Measurements from ENCODE around the gene FAM20B.

Gene FAM20B

DNA sequence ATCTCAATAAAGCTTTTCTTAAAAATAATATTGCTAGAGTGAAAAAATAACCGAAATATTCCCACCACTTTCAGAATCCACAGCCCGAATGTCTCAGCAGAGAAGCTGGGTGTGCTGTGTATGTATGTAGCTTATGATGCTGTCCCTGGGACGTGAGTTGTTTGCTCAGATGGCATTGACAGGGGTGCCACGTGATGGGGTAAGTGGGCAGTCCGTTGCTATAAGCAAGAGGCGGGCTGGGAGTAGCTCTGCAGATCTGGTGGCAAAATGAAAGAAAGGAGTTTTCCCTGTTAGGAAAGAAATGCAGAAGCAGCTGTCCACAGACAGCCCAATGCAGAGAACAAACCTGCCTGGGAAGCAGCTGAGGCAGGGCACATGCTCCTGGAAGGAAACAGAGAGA is 3.8 kb upstream of the FAM20B start:
- Histone ChIP-seq H3K36me3 (ENCODE audit: control insufficient read depth, insufficient read depth, low read length) (no peaks in the 10 kb centered on the region), H3K4me3 (ENCODE audit: insufficient read depth, low read depth, low read length, poor library complexity, severe bottlenecking) (no peak overlapping the region), H3K9me3 (ENCODE audit: control insufficient read depth, low read length) (no peaks in the 10 kb centered on the region), H3K4me1 (ENCODE audit: control insufficient read depth, insufficient read depth, low read length, poor library complexity, severe bottlenecking) (peaks cover 6% of the 10 kb centered on the region), H3K27ac (ENCODE audit: insufficient read depth, low read length, poor library complexity, severe bottlenecking) (no peak overlapping the region), H3K27me3 (replicated peaks; ENCODE audit: control insufficient read depth, insufficient read depth, low read length, poor library complexity, severe bottlenecking) (no peaks in the 10 kb centered on the region)
- DNase-seq, result no peak

DNA sequence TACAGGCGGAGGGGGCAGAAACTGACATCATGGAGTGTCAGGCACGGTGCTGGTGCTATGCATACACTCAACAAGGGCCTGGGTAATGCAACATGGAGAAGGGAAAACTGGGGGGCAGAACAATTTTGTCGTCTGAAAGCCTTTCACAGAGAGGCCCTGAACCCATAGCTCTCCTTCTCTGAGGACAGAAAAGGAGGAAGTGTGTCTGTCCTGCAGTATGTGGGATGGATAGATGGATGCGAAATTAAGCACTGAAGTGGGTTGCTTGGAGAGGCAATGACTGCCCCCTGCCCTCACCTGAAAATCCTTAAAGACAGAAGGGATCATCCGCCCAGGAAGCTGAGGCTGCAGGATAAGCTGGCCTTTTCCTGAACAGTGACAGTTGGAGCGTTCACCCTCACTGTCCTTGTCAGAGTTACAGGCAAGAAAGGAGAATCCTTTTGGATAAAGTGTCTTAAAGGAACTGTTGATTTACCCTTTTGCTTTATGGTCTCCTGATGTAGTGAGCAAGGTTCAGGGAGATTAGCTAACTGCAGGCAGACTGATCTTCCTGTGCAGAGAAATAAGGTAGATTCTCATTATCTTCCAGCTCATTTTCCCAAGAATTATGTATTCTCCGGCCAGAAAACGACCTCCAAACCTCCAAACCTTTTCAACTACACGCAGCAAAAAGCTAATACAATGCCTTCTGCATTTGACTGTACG is 1.6 kb upstream of the FAM20B start:
- Histone ChIP-seq H3K27me3 (replicated peaks; ENCODE audit: control insufficient read depth, insufficient read depth, low read length, poor library complexity, severe bottlenecking) (no peaks in the 10 kb centered on the region), H3K4me1 (ENCODE audit: control insufficient read depth, insufficient read depth, low read length, poor library complexity, severe bottlenecking) (peaks cover 9% of the 10 kb centered on the region), H3K9me3 (ENCODE audit: control insufficient read depth, low read length) (no peaks in the 10 kb centered on the region), H3K4me3 (ENCODE audit: insufficient read depth, low read depth, low read length, poor library complexity, severe bottlenecking) (no peak overlapping the region), H3K36me3 (ENCODE audit: control insufficient read depth, insufficient read depth, low read length) (no peaks in the 10 kb centered on the region), H3K27ac (ENCODE audit: insufficient read depth, low read length, poor library complexity, severe bottlenecking) (no peak overlapping the region)
- no peak for DNase-seq

DNA sequence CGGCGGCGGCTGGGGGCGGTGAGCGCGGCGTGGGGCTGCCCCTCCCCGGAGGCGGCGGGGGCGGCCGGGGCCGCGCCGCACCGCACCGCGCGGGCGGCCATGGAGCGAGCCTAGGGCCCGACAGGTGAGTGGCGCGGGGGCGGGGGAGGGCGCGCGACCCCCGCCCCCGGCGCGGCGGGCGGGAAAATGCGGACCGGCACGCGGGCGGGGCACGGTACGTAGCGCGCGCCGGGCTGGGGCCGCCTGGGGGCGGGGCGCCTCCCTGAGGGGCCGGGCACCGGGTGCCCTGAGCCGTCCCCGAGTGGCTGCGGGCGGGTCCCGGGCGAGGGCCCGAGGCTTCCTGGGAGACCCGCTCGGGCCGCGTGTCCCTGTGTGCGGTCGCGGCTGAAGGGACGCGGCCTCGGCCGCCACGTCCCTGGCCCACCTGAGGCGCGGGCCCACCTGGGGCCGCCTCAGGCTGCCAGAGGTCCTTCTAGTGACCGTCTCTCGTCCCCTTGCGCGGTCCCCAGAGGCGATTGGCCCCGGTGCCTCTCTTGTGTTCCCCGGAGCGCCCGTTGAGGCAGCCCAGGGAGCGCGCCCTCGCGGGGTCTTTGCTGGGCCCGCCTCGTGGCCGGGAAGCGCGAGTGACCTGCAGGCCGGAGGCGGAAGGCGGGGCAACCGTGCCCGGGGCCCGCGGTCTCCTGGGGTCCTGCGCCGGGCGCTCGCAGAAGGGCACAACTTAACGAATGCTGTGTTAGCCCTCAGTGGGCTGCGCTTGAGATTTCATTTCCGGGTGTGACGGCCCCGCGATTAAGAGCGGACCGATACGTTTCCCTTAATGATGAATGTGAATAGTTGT is 500 bp downstream of the FAM20B start:
- peak overlapping the region; percentile 88 for H3K4me3 ChIP-seq (ENCODE audit: insufficient read depth, low read depth, low read length, poor library complexity, severe bottlenecking)
- H3K36me3 ChIP-seq (ENCODE audit: control insufficient read depth, insufficient read depth, low read length), result no peaks in the 10 kb centered on the region
- DNase-seq, result peak; percentile 54 to 65 (median 59)

DNA sequence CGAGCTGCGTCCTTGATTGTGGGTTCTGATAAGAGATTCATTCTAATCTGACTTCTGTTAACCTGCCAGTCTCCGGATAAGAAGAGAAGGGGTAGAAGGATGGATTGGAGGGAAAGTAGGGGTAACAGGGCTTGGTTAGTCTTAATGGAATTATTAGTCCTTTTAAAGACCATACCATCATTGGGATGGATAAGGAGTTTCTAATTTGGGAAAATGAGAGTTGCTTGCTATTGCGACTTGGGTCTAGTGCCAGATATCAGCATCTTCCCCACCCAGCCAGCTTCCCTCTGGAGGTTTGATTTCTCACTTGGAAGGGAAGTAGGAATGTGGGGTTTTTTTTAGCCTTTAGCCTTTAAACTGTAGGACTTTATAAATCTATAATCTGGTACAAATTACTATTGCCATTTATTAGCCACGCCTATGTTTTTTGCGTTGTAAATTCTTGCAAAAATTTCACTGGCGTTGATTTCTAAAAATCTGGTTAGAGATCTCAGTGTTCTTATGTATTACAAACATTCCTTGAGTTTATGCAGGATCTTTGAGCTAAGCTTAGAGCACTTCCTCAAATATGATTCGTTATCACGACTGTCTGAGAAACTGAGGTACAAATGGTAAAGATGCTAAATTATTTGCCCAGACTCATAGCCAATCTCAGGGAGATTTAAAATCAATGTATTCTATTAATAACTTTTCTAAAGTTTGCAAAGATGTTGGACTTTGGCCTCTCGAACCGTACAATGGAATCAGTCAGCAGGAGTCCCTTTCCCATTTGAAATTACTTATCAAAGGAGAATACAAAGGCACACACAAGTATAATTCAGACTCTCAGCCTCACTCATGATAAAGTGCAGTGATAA is 1.3 kb downstream of the FAM20B start:
- DNase-seq, result no peak
- no peaks in the 10 kb centered on the region for H3K36me3 ChIP-seq (ENCODE audit: control insufficient read depth, insufficient read depth, low read length)
- H3K27me3 ChIP-seq (replicated peaks; ENCODE audit: control insufficient read depth, insufficient read depth, low read length, poor library complexity, severe bottlenecking), result no peaks in the 10 kb centered on the region
- H3K4me3 ChIP-seq (ENCODE audit: insufficient read depth, low read depth, low read length, poor library complexity, severe bottlenecking), result peak overlapping the region; percentile 88
- H3K27ac ChIP-seq (ENCODE audit: insufficient read depth, low read length, poor library complexity, severe bottlenecking), result peak overlapping the region; percentile 75
- H3K4me1 ChIP-seq (ENCODE audit: control insufficient read depth, insufficient read depth, low read length, poor library complexity, severe bottlenecking), result peaks cover 9% of the 10 kb centered on the region
- no peaks in the 10 kb centered on the region for H3K9me3 ChIP-seq (ENCODE audit: control insufficient read depth, low read length)

More for the DNA sequence above, 500 bp downstream of the FAM20B start:
- peaks cover 9% of the 10 kb centered on the region for H3K4me1 ChIP-seq (ENCODE audit: control insufficient read depth, insufficient read depth, low read length, poor library complexity, severe bottlenecking)
- no peaks in the 10 kb centered on the region for H3K9me3 ChIP-seq (ENCODE audit: control insufficient read depth, low read length)
- peak overlapping the region; percentile 75 for H3K27ac ChIP-seq (ENCODE audit: insufficient read depth, low read length, poor library complexity, severe bottlenecking)
- no peaks in the 10 kb centered on the region for H3K27me3 ChIP-seq (replicated peaks; ENCODE audit: control insufficient read depth, insufficient read depth, low read length, poor library complexity, severe bottlenecking)

DNA sequence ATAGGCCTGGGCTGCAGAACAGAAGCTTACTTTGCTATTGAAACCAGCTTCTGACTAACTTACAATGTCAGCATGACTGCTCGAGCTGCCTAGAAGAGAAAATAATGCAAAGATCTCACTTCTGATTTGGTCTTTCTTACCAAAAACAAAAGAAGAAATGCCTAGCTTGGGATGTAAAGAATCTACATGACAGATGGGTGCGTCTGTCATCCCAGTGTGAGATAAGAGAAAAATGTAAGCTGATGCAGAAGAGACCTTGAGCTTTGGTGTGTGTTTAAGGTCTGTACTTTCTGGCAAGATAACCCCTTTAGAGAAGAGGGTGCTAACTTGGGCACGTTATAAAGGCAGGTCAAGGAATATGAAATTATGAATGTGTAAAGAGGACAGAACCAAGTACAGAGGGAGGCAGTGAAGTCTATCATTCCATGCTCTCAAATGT is 3.6 kb downstream of the FAM20B start:
- no peaks in the 10 kb centered on the region for H3K36me3 ChIP-seq (ENCODE audit: control insufficient read depth, insufficient read depth, low read length)
- H3K27ac ChIP-seq (ENCODE audit: insufficient read depth, low read length, poor library complexity, severe bottlenecking), result no peak overlapping the region
- H3K27me3 ChIP-seq (replicated peaks; ENCODE audit: control insufficient read depth, insufficient read depth, low read length, poor library complexity, severe bottlenecking), result no peaks in the 10 kb centered on the region
- no peak overlapping the region for H3K4me3 ChIP-seq (ENCODE audit: insufficient read depth, low read depth, low read length, poor library complexity, severe bottlenecking)
- peaks cover 16% of the 10 kb centered on the region for H3K4me1 ChIP-seq (ENCODE audit: control insufficient read depth, insufficient read depth, low read length, poor library complexity, severe bottlenecking)
- no peaks in the 10 kb centered on the region for H3K9me3 ChIP-seq (ENCODE audit: control insufficient read depth, low read length)
- DNase-seq, result no peak

DNA sequence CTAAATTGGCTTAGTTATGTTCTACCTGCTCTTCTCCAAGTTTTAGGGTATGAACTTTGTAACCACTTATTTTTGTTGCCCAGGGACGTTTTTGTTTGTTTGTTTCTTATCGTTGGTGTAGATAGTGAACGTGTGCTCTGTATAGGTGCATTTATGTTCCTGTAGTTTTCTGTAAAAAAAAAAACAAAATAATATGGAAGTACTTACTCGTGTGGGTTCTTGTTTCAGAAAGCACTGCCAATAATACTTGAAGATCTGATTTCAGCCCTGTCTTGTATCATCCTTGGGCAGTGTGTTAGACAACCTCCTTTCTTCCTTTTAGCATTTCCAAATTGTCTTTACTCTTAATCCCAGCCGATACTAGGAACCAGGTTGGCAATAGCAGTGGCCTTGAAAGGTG is 4.4 kb downstream of the FAM20B start:
- Histone ChIP-seq H3K36me3 (ENCODE audit: control insufficient read depth, insufficient read depth, low read length) (no peaks in the 10 kb centered on the region), H3K27ac (ENCODE audit: insufficient read depth, low read length, poor library complexity, severe bottlenecking) (no peak overlapping the region), H3K9me3 (ENCODE audit: control insufficient read depth, low read length) (no peaks in the 10 kb centered on the region), H3K4me1 (ENCODE audit: control insufficient read depth, insufficient read depth, low read length, poor library complexity, severe bottlenecking) (peaks cover 17% of the 10 kb centered on the region), H3K27me3 (replicated peaks; ENCODE audit: control insufficient read depth, insufficient read depth, low read length, poor library complexity, severe bottlenecking) (no peaks in the 10 kb centered on the region), H3K4me3 (ENCODE audit: insufficient read depth, low read depth, low read length, poor library complexity, severe bottlenecking) (no peak overlapping the region)
- no peak for DNase-seq

DNA sequence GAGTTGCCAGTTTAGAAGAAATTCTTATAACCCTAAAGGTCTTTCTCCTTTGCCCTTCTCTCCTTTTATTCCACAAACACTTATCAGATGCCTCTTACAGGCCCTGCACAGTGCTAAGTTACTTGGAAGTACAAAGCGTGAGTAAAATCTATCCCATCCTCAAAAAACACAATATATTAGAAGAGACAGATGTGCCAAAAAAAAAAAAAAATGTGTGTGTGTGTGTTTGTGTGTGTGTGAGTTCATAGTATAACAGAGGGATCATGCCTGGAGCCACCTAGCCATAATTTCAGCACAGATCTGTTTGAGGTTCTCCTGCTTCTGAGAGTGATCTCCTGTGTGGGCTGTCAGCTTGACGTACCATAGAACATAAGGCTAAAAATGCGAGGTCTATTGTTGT is 5.0 kb downstream of the FAM20B start:
- no peaks in the 10 kb centered on the region for H3K9me3 ChIP-seq (ENCODE audit: control insufficient read depth, low read length)
- H3K27me3 ChIP-seq (replicated peaks; ENCODE audit: control insufficient read depth, insufficient read depth, low read length, poor library complexity, severe bottlenecking), result no peaks in the 10 kb centered on the region
- H3K4me1 ChIP-seq (ENCODE audit: control insufficient read depth, insufficient read depth, low read length, poor library complexity, severe bottlenecking), result peaks cover 17% of the 10 kb centered on the region
- no peak overlapping the region for H3K27ac ChIP-seq (ENCODE audit: insufficient read depth, low read length, poor library complexity, severe bottlenecking)
- DNase-seq, result no peak
- H3K36me3 ChIP-seq (ENCODE audit: control insufficient read depth, insufficient read depth, low read length), result no peaks in the 10 kb centered on the region
- H3K4me3 ChIP-seq (ENCODE audit: insufficient read depth, low read depth, low read length, poor library complexity, severe bottlenecking), result no peak overlapping the region

DNA sequence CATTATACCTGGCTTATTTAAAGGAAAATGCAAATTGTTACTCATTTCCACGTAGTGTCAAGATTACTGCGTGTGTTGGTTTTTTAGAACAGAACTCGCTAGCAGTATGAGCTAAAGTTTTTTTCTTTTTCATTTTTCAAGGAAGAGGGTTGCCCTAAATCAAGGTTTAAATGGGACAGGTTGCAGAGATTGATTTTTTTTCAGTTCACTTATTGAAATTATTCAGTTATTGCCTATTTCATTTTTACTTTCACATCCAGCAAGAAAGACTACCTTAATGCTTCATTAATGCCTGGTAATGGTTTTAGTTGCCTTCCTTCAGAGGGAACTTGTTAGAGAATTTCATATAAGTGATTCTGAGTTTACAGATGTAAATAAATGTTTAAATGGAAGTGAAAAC is 5.6 kb downstream of the FAM20B start:
- no peak overlapping the region for H3K4me3 ChIP-seq (ENCODE audit: insufficient read depth, low read depth, low read length, poor library complexity, severe bottlenecking)
- H3K4me1 ChIP-seq (ENCODE audit: control insufficient read depth, insufficient read depth, low read length, poor library complexity, severe bottlenecking), result peaks cover 17% of the 10 kb centered on the region
- H3K9me3 ChIP-seq (ENCODE audit: control insufficient read depth, low read length), result no peaks in the 10 kb centered on the region
- H3K36me3 ChIP-seq (ENCODE audit: control insufficient read depth, insufficient read depth, low read length), result no peaks in the 10 kb centered on the region
- H3K27me3 ChIP-seq (replicated peaks; ENCODE audit: control insufficient read depth, insufficient read depth, low read length, poor library complexity, severe bottlenecking), result no peaks in the 10 kb centered on the region
- no peak for DNase-seq
- no peak overlapping the region for H3K27ac ChIP-seq (ENCODE audit: insufficient read depth, low read length, poor library complexity, severe bottlenecking)

DNA sequence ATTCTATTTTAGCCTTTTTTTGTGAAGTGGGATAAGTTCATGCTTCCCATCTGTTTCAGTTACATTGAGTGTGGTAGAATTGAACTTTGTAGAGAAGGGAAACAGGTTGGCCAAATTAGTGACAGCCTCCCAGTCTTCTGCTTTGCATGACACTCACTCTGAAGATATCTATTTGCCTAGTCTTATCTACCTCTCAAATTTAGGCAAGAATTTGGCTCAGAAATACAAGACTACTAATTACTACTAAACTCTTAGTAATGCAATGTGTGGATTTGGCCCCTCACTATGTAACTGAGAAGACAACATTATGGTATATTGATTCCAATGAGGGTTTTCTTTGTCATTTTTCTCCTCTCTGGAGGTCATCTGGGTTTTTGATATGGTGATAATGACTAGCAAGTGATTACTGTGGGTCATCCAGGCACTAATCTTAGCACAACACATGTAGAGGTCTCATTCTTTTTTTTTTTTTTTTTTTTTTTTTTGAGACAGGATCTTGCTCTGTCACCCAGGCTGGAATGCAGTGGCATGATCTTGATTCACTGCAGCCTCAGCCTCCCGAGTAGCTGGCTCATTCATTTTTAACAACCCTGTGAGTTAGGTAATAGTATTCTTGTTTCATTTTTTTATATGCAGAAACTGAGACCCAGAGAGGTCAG is 6.3 kb downstream of the FAM20B start:
- H3K27ac ChIP-seq (ENCODE audit: insufficient read depth, low read length, poor library complexity, severe bottlenecking), result no peak overlapping the region
- no peaks in the 10 kb centered on the region for H3K36me3 ChIP-seq (ENCODE audit: control insufficient read depth, insufficient read depth, low read length)
- DNase-seq, result no peak
- H3K4me1 ChIP-seq (ENCODE audit: control insufficient read depth, insufficient read depth, low read length, poor library complexity, severe bottlenecking), result peaks cover 12% of the 10 kb centered on the region
- no peaks in the 10 kb centered on the region for H3K9me3 ChIP-seq (ENCODE audit: control insufficient read depth, low read length)
- no peaks in the 10 kb centered on the region for H3K27me3 ChIP-seq (replicated peaks; ENCODE audit: control insufficient read depth, insufficient read depth, low read length, poor library complexity, severe bottlenecking)
- H3K4me3 ChIP-seq (ENCODE audit: insufficient read depth, low read depth, low read length, poor library complexity, severe bottlenecking), result no peak overlapping the region
